OCI-LY7 (cell line): ENCODE data around the gene ATAD3B. TPM values are rescaled to one million over a fixed set of nuclear protein-coding genes. Genes with fewer than 3 reads are reported as not detected.
"Not testable (repeated sequence)": the region's sequence is repeated elsewhere in the genome, so short reads cannot be mapped to it uniquely, and the experiment has no call there.

Experiments
- BruUV-seq: library from RNA; stranded (reverse); fragments of 400-500 nt; replicated peaks from 2 replicates; lab custom pipeline; 2021; lab: Mats Ljungman, UMichigan
- CTCF ChIA-PET: fragments of 300-600 bp; sonication (Branson Sonifier 250); formaldehyde crosslinking; loops from one replicate; lab custom pipeline; 2022; ENCODE audit warnings: antibody characterized with exemption; ENCODE audit not compliant: unreplicated experiment; lab: Charles Lee
- POLR2A ChIA-PET: fragments of 300-600 bp; sonication (Branson Sonifier 250); formaldehyde crosslinking; loops from one replicate; lab custom pipeline; 2022; ENCODE audit warnings: antibody characterized with exemption; lab: Charles Lee
- DNase-seq: peaks from one replicate; pipeline ENCODE4 v3.0.0-alpha.2; 2015; ENCODE audit warnings: low spot score
- H2AFZ ChIP-seq: fragments of 200-600 bp; sonication (generic), shearing (Covaris generic); 2 replicates; pipeline ENCODE4 v1.6.1; 2014; ENCODE audit warnings: mild to moderate bottlenecking, antibody characterized with exemption, low read length, moderate library complexity
- H3K27ac ChIP-seq: fragments of 200-600 bp; sonication (generic); 2 replicates; pipeline ENCODE4 v1.5.1; 2014; ENCODE audit warnings: mixed run types, low read depth, mild to moderate bottlenecking, moderate library complexity, low read length, inconsistent platforms; ENCODE audit not compliant: poor library complexity, severe bottlenecking
- H3K36me3 ChIP-seq: fragments of 200-600 bp; sonication (generic); 2 replicates; pipeline ENCODE4 v1.6.1; 2014; ENCODE audit warnings: mild to moderate bottlenecking, antibody characterized with exemption, low read length, moderate library complexity, mixed read lengths; ENCODE audit not compliant: insufficient read depth
- H3K4me1 ChIP-seq: fragments of 200-600 bp; sonication (generic); 2 replicates; pipeline ENCODE4 v1.5.1; 2014; ENCODE audit warnings: mild to moderate bottlenecking, low read length; ENCODE audit not compliant: insufficient read depth, poor library complexity, severe bottlenecking
- H3K4me2 ChIP-seq: fragments of 200-600 bp; sonication (generic); 2 replicates; pipeline ENCODE4 v1.6.1; 2014; ENCODE audit warnings: mild to moderate bottlenecking, low read length
- H3K4me3 ChIP-seq: fragments of 200-600 bp; sonication (generic); 2 replicates; pipeline ENCODE4 v1.5.1; 2014; ENCODE audit warnings: mild to moderate bottlenecking, low read depth, low read length; ENCODE audit not compliant: poor library complexity, severe bottlenecking
- H3K79me2 ChIP-seq: fragments of 200-600 bp; sonication (generic); 2 replicates; pipeline ENCODE4 v1.6.1; 2016; ENCODE audit warnings: low read depth, mild to moderate bottlenecking, low read length, moderate library complexity, mixed read lengths; ENCODE audit not compliant: insufficient read depth
- H3K9me2 ChIP-seq: fragments of 200-600 bp; sonication (generic); 2 replicates; pipeline ENCODE4 v1.6.1; 2016; ENCODE audit warnings: mild to moderate bottlenecking, low read length, mixed read lengths; ENCODE audit not compliant: insufficient read depth
- H3K9me3 ChIP-seq: fragments of 200-600 bp; sonication (generic); 2 replicates; pipeline ENCODE4 v1.6.1; 2014; ENCODE audit warnings: mild to moderate bottlenecking, mixed run types, low read length, mixed read lengths
- H4K20me1 ChIP-seq: fragments of 200-600 bp; sonication (generic); 2 replicates; pipeline ENCODE4 v1.6.1; 2014; ENCODE audit warnings: mild to moderate bottlenecking, antibody characterized with exemption, low read length, moderate library complexity, mixed read lengths; ENCODE audit not compliant: insufficient read depth
- EZH2phosphoT487 ChIP-seq: fragments of 200-600 bp; sonication (generic); IDR thresholded peaks from 2 replicates; pipeline ENCODE4 v1.6.1; 2018; ENCODE audit warnings: low read depth, borderline replicate concordance, mild to moderate bottlenecking, mixed run types, antibody characterized with exemption, low read length, moderate library complexity, mixed read lengths
- intact Hi-C: fragments of 100-400 bp; cut with micrococcal nuclease; formaldehyde crosslinking; loops from one replicate; pipeline ENCODE4 v1.10.0; 2022; ENCODE audit not compliant: unreplicated experiment
- total RNA-seq, 2 experiments: library from RNA; depleted of rRNA in 1 of 2; stranded (reverse); fragments of >200 nt in 1 of 2; shearing (Covaris generic) in 1 of 2; gene quantifications; 2 replicates each; pipeline ENCODE4 v1.2.3, GENCODE V29; 2014 to 2022
- TF ChIP-seq, protein P1 (sequence below): fragments of 200-600 bp; sonication (generic); conservative IDR thresholded peaks from 2 replicates; pipeline ENCODE4 v1.5.1; 2014; ENCODE audit warnings: mild to moderate bottlenecking, antibody characterized with exemption, low read length, moderate library complexity, mixed read lengths

Gene ATAD3B
- total RNA-seq, 2 experiments from 2014 or later, result 54.9 to 62.4 TPM

DNA sequence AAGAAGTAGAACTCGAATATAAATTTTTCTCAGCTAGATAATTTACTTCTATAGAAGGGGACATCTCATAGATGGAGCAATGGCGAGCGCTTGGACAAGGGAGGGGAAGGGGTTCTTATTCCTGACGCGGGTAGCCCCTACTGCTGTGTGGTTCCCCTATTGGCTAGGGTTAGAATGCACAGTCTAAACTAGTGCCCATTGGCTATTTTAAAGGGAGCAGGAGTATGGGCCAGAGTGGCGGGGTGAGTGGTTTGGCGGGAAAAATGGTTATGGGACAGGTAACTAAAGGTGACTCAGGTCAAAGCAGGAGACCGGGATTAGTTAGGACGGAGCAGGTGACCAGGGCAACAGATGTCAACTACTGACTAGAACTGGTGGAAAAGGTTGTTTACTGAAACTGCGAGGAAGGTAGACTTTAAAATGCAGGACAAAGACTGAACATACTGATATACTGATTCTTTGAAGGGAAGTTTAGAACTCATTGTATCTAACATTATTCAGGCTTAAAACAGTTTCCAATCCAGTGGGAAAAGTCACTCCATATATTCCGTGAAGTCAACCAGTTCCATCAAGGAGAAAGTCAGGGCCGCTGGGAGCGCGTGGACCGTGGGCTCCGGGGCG is 39.5 kb downstream of the ATAD3B start:
- TSS peak; percentile 96 for BruUV-seq
- H3K4me1 ChIP-seq, result peaks cover 8% of the 10 kb centered on the region
- no peak for TF ChIP-seq EZH2phosphoT487
- TF ChIP-seq, protein P1, sequence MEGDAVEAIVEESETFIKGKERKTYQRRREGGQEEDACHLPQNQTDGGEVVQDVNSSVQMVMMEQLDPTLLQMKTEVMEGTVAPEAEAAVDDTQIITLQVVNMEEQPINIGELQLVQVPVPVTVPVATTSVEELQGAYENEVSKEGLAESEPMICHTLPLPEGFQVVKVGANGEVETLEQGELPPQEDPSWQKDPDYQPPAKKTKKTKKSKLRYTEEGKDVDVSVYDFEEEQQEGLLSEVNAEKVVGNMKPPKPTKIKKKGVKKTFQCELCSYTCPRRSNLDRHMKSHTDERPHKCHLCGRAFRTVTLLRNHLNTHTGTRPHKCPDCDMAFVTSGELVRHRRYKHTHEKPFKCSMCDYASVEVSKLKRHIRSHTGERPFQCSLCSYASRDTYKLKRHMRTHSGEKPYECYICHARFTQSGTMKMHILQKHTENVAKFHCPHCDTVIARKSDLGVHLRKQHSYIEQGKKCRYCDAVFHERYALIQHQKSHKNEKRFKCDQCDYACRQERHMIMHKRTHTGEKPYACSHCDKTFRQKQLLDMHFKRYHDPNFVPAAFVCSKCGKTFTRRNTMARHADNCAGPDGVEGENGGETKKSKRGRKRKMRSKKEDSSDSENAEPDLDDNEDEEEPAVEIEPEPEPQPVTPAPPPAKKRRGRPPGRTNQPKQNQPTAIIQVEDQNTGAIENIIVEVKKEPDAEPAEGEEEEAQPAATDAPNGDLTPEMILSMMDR, result peak; percentile 36
- H3K9me3 ChIP-seq, result peaks cover 6% of the 10 kb centered on the region; the same call in 1 of the 2 replicates
- H3K9me2 ChIP-seq, result no peaks in the 10 kb centered on the region
- peak; percentile 83 for DNase-seq
- peaks cover 15% of the 10 kb centered on the region for H3K36me3 ChIP-seq
- peak overlapping the region; percentile 83 for H3K4me2 ChIP-seq
- peak overlapping the region; percentile 80 for H3K4me3 ChIP-seq
- POLR2A ChIA-PET, result interaction anchor here (0.7 to 1.3 kb wide), 2 partner anchors 46 to 141 kb away, joined by 3 to 4 read pairs; no protein-coding TSS in a partner anchor
- CTCF ChIA-PET, result no interaction called here
- H2AFZ ChIP-seq, result peak overlapping the region; percentile 4; the same call in 1 of the 2 replicates
- intact Hi-C loops, result loop anchor here (2.0 to 5.0 kb wide), 2 partner anchors 40 to 104 kb away; partner anchors contain the start of genes ATAD3B and MRPL20
- no peaks in the 10 kb centered on the region for H4K20me1 ChIP-seq
- peak overlapping the region; percentile 96 for H3K27ac ChIP-seq
- H3K79me2 ChIP-seq, result peaks cover 24% of the 10 kb centered on the region; the same call in 1 of the 2 replicates

DNA sequence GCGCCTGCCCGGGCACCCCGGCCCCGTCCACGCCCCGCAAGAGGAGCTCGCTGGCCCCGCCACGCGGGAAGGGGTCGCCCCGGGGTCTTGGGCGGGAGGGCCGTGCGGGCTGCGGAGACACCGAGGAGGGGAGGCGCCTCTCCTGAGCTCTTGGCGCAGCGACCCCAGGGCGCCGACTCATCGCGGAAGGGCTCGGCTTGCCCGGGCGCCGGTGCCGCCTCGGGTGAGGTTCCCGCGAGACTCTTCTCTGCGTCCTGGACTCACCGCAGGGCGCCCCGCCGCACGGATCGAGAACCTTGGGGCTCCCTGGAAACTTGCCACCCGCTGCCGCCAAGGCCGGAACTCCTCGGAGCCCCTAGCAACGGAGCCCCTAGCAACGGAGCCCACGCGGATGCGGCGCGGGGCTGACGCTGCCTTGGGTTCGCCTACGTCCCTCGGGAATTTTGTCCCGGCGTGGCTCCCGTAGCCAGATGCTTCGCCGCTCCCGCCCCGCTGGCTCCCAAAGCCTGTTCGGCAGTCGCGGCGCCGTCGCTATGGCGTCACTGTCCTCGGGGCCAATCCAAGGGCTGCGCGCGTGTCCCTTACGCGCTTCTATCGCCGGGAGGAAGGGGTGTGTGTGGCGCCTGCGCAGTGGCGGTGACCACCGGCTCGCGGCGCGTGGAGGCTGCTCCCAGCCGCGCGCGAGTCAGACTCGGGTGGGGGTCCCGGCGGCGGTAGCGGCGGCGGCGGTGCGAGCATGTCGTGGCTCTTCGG is 40.1 kb downstream of the ATAD3B start, which contains the start of gene ATAD3A:
ATAD3A (plus strand) TSS at position 630 of the 753 bp plus-strand sequence; CDS start at position 737, 107 bp downstream.
- CTCF ChIA-PET, result no interaction called here
- BruUV-seq, result no TSS peak

DNA sequence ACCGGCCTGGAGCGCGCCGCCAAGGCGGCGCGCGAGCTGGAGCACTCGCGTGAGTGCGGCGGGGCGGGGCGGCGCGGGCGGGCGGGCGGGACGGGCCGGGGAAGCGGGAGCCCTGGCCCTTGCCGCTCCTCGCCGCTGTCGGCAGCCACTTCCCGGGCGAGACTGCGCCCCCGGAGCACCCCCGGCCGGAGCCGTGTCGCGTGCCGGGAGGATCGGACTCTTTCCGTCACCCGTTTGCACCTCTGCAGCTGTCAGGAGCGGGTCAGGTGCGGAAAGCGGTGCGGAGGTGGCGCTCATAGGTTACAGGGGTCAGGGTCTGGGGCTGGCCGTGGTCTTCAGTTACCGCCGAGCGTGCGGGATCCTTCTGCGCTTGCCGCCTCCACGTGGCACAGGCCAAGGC is 40.9 kb downstream of the ATAD3B start:
- POLR2A ChIA-PET, H2AFZ ChIP-seq, BruUV-seq, H3K27ac ChIP-seq, H3K4me1 ChIP-seq, H3K9me2 ChIP-seq, H4K20me1 ChIP-seq, CTCF ChIA-PET, H3K9me3 ChIP-seq: not testable (repeated sequence)
- DNase-seq, result peak; percentile 26
- Histone ChIP-seq H3K4me2 (0 out of 2 replicates have a peak overlapping the region, but pooled peaks have one; percentile 57), H3K79me2 (peaks cover 24% of the 10 kb centered on the region; the same call in 1 of the 2 replicates), H3K4me3 (peak overlapping the region; percentile 80), H3K36me3 (peaks cover 25% of the 10 kb centered on the region)
- intact Hi-C loops, result loop anchor here (5.0 kb wide), 1 partner anchor 105 kb away; the partner anchor contains the start of gene MRPL20

More for the DNA sequence above, 40.1 kb downstream of the ATAD3B start, which contains the start of gene ATAD3A:
- Histone ChIP-seq H3K4me2 (peak within 1 kb of the TSS; percentile 83), H3K27ac (peak within 1 kb of the TSS; percentile 96), H2AFZ (peak within 1 kb of the TSS; percentile 4; the same call in 1 of the 2 replicates), H3K4me1 (peaks cover 7% of the 10 kb centered on the region), H3K9me3 (peaks cover 6% of the 10 kb centered on the region; the same call in 1 of the 2 replicates), H3K9me2 (no peaks in the 10 kb centered on the region), H3K36me3 (peaks cover 21% of the 10 kb centered on the region), H3K79me2 (peaks cover 24% of the 10 kb centered on the region; the same call in 1 of the 2 replicates), H3K4me3 (peak within 1 kb of the TSS; percentile 80), H4K20me1 (no peaks in the 10 kb centered on the region)
- DNase-seq, result peak; percentile 95
- intact Hi-C loops, result loop anchor here (2.0 to 5.0 kb wide), 2 partner anchors 41 to 104 kb away; partner anchors contain the start of genes ATAD3B and MRPL20
- TF ChIP-seq, protein P1, result no peak; the same call in 1 of the 2 replicates
- no peak for TF ChIP-seq EZH2phosphoT487
- POLR2A ChIA-PET, result no interaction called here

DNA sequence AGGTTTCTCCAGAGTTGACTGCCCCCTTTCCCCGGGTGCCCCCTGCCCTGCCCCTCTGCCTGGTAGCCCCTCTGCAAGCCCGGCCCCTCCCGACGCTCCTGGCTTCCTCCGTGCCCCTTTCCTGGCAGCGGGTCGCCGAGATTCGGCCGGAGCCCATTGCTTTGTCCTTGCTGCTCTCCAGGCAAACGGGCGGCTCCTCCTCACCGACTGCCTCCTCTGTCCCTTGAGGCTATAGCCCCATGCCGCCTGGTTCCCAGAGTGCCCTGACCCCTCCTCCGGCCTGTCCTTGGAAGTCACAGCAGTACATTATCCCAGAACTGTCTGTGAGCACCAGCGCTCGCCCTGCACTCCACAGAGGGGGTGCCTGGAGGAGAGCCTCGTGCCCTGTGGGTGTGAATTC is 42.1 kb downstream of the ATAD3B start:
- H2AFZ ChIP-seq, POLR2A ChIA-PET, BruUV-seq, H3K4me1 ChIP-seq, H3K9me3 ChIP-seq, H3K9me2 ChIP-seq, CTCF ChIA-PET, H3K27ac ChIP-seq, H4K20me1 ChIP-seq, DNase-seq: not testable (repeated sequence)
- peak overlapping the region; percentile 63 for H3K4me2 ChIP-seq
- H3K79me2 ChIP-seq, result peaks cover 24% of the 10 kb centered on the region; the same call in 1 of the 2 replicates
- peaks cover 35% of the 10 kb centered on the region for H3K36me3 ChIP-seq
- H3K4me3 ChIP-seq, result peak overlapping the region; percentile 53
- intact Hi-C loops, result loop anchor here (5.0 kb wide), 1 partner anchor 106 kb away; the partner anchor contains the start of gene MRPL20
